GM23248 (cell line): ENCODE data around the gene DMRT3. TPM values are rescaled to one million over a fixed set of nuclear protein-coding genes. Genes with fewer than 3 reads are reported as not detected.
"Not testable (repeated sequence)": the region's sequence is repeated elsewhere in the genome, so short reads cannot be mapped to it uniquely, and the experiment has no call there.

Source experiments
- DNase-seq: peaks from one replicate; pipeline ENCODE4 v3.0.0-alpha.2; 2015
- H2AFZ ChIP-seq: fragments of 200-600 bp; sonication (generic); 2 replicates; pipeline ENCODE4 v1.6.1; 2016; ENCODE audit warnings: antibody characterized with exemption
- H3F3A ChIP-seq: fragments of 200-600 bp; sonication (generic); 2 replicates; pipeline ENCODE4 v1.6.1; 2016; ENCODE audit warnings: mild to moderate bottlenecking, antibody characterized with exemption, mixed run types; ENCODE audit not compliant: insufficient read depth
- H3K27ac ChIP-seq: fragments of 200-600 bp; sonication (generic); 2 replicates; pipeline ENCODE4 v1.5.1; 2016; ENCODE audit warnings: mild to moderate bottlenecking
- H3K27me3 ChIP-seq: fragments of 200-600 bp; sonication (generic); replicated peaks from 2 replicates; pipeline ENCODE4 v1.6.1; 2016; ENCODE audit warnings: mild to moderate bottlenecking; ENCODE audit not compliant: insufficient read depth
- H3K36me3 ChIP-seq: fragments of 200-600 bp; sonication (generic); 2 replicates; pipeline ENCODE4 v1.6.1; 2016; ENCODE audit warnings: low read depth, mild to moderate bottlenecking
- H3K4me1 ChIP-seq: fragments of 200-600 bp; sonication (generic); 2 replicates; pipeline ENCODE4 v1.6.1; 2016; ENCODE audit warnings: mild to moderate bottlenecking; ENCODE audit not compliant: insufficient read depth
- H3K4me2 ChIP-seq: fragments of 200-600 bp; sonication (generic); one replicate; pipeline ENCODE4 v1.6.1; 2016; ENCODE audit warnings: mild to moderate bottlenecking; ENCODE audit not compliant: unreplicated experiment
- H3K4me3 ChIP-seq: fragments of 200-600 bp; sonication (generic); 2 replicates; pipeline ENCODE4 v1.5.1; 2016; ENCODE audit warnings: mild to moderate bottlenecking
- H3K79me2 ChIP-seq: fragments of 200-600 bp; sonication (generic); 2 replicates; pipeline ENCODE4 v1.6.1; 2016; ENCODE audit warnings: mild to moderate bottlenecking; ENCODE audit not compliant: insufficient read depth
- H3K9ac ChIP-seq: fragments of 200-600 bp; sonication (generic); 2 replicates; pipeline ENCODE4 v1.6.1; 2016; ENCODE audit warnings: mild to moderate bottlenecking
- H3K9me2 ChIP-seq: fragments of 200-600 bp; sonication (generic); 2 replicates; pipeline ENCODE4 v1.6.1; 2016; ENCODE audit warnings: mixed run types, mild to moderate bottlenecking, moderate library complexity; ENCODE audit not compliant: insufficient read depth
- H3K9me3 ChIP-seq: fragments of 200-600 bp; sonication (generic); one replicate; pipeline ENCODE4 v1.6.1; 2017; ENCODE audit warnings: low read depth
- H4K20me1 ChIP-seq: fragments of 200-600 bp; sonication (generic); 2 replicates; pipeline ENCODE4 v1.6.0; 2016; ENCODE audit not compliant: insufficient read depth
- EZH2 ChIP-seq: fragments of 200-600 bp; sonication (generic); IDR thresholded peaks from 2 replicates; pipeline ENCODE4 v1.6.1; 2018; ENCODE audit warnings: antibody characterized with exemption, mild to moderate bottlenecking; ENCODE audit not compliant: insufficient read depth, poor library complexity, severe bottlenecking
- EZH2phosphoT487 ChIP-seq: fragments of 200-600 bp; sonication (generic); IDR thresholded peaks from 2 replicates; pipeline ENCODE4 v1.6.1; 2018; ENCODE audit warnings: antibody characterized with exemption, moderate library complexity, mild to moderate bottlenecking, low read depth; ENCODE audit not compliant: insufficient read depth
- WGBS, 2 experiments: methylation state at CpG; one replicate each; pipeline ENCODE4 v1.1.6; 2015 to 2017; ENCODE audit warnings: low lambda C conversion rate in 2 of 2, low coverage in 1 of 2; ENCODE audit errors: missing lambda C conversion rate in 2 of 2; 5-methylcytosine and 5-hydroxymethylcytosine counted together
- in situ Hi-C: fragments of 300-500 bp; cut with MboI; formaldehyde crosslinking; loops from 2 replicates; pipeline ENCODE4 v1.15.0; 2020
- polyA plus RNA-seq: library from polyadenylated mRNA; unstranded; fragments of >200 nt; fragmentation: Nextera tagmentation; extraction: Ambion mirVana; gene quantifications from 2 replicates; pipeline ENCODE4 v1.2.1, GENCODE V29; 2016
- total RNA-seq: library from RNA; depleted of rRNA; stranded (reverse); fragments of >200 nt; shearing (Covaris generic); gene quantifications from 2 replicates; pipeline ENCODE4 v1.2.3, GENCODE V29; 2014

The DMRT3 gene
- total and polyA plus RNA-seq, 2 experiments from 2014 or later, result not detected

- 14 to 18% methylated on average over 3 of the region's 3 CpGs for WGBS, 2 experiments
- in situ Hi-C loops, result loop anchor here (25.0 kb wide), 1 partner anchor 383 kb away; no protein-coding TSS in a partner anchor
- H3K4me3 ChIP-seq, result no peak overlapping the region
- H3K27me3 ChIP-seq, result peaks cover 26% of the 10 kb centered on the region
- no peak for TF ChIP-seq EZH2
- TF ChIP-seq EZH2phosphoT487, result no peak
- H3K9me3 ChIP-seq, result no peaks in the 10 kb centered on the region
- H3K9me2 ChIP-seq, result no peaks in the 10 kb centered on the region
- H2AFZ ChIP-seq, result no peak overlapping the region
- no peaks in the 10 kb centered on the region for H4K20me1 ChIP-seq
- no peaks in the 10 kb centered on the region for H3K36me3 ChIP-seq
- H3K4me1 ChIP-seq, result no peaks in the 10 kb centered on the region
- DNase-seq, result peak; percentile 50
- H3K79me2 ChIP-seq, result no peaks in the 10 kb centered on the region
- no peak overlapping the region for H3K4me2 ChIP-seq
- H3K27ac ChIP-seq, result no peak overlapping the region
- peaks cover 11% of the 10 kb centered on the region; the same call in 1 of the 2 replicates for H3F3A ChIP-seq
- H3K9ac ChIP-seq, result no peak overlapping the region
These were observed 19.3 kb downstream of the DMRT3 start for GRCh38 chr9:995781-996180.

DNA sequence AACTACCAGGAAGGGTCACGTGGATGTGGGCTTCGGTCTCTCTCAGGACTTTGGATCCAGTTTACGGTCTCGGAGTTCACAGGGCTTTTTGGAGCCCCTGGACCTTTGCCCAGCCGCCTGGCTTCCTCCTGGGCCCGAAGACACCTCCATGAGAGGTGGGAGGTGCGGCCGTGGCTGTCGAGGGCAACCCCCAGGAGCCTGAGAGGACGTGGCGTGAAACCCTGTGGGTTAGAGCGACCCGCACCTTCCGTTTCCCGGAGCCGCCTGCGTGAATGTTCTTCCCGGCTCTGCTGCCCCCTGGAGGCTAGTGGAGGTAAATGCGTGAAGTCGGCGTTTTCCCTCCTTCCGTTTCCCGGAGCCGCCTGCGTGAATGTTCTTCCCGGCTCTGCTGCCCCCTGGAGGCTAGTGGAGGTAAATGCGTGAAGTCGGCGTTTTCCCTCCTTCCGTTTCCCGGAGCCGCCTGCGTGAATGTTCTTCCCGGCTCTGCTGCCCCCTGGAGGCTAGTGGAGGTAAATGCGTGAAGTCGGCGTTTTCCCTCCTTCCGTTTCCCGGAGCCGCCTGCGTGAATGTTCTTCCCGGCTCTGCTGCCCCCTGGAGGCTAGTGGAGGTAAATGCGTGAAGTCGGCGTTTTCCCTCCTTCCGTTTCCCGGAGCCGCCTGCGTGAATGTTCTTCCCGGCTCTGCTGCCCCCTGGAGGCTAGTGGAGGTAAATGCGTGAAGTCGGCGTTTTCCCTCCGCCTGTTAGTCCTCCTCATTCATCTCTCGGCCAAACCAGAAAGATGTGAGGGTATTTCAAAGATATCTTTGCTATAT is 22.1 kb downstream of the DMRT3 start:
- not testable (repeated sequence) for H3K9me3 ChIP-seq, H4K20me1 ChIP-seq, H3K79me2 ChIP-seq, H3K27ac ChIP-seq, DNase-seq, H3K9ac ChIP-seq, H3K4me3 ChIP-seq, H3K4me1 ChIP-seq, H3K9me2 ChIP-seq, H3K4me2 ChIP-seq, H3K36me3 ChIP-seq, H2AFZ ChIP-seq, H3K27me3 ChIP-seq
- in situ Hi-C loops, result loop anchor here (25.0 kb wide), 1 partner anchor 386 kb away; no protein-coding TSS in a partner anchor
- peaks cover 11% of the 10 kb centered on the region; the same call in 1 of the 2 replicates for H3F3A ChIP-seq
- 60 to 75% methylated on average over 19 to 29 of the region's 55 CpGs for WGBS, 2 experiments

GRCh38 chr9:1001838-1002237 is 25.4 kb downstream of the DMRT3 start:
- in situ Hi-C loops, result no loop called here
- Histone ChIP-seq H3K36me3 (no peaks in the 10 kb centered on the region), H2AFZ (no peak overlapping the region), H3K4me3 (no peak overlapping the region), H3K79me2 (no peaks in the 10 kb centered on the region), H3K4me2 (no peak overlapping the region), H3K9me2 (no peaks in the 10 kb centered on the region), H4K20me1 (no peaks in the 10 kb centered on the region), H3K4me1 (no peaks in the 10 kb centered on the region), H3K27me3 (no peaks in the 10 kb centered on the region), H3K27ac (no peak overlapping the region), H3K9ac (no peak overlapping the region), H3F3A (peaks cover 11% of the 10 kb centered on the region; the same call in 1 of the 2 replicates), H3K9me3 (no peaks in the 10 kb centered on the region)
- no peak for DNase-seq
- 30 to 37% methylated on average over 4 of the region's 4 CpGs for WGBS, 2 experiments
- TF ChIP-seq EZH2phosphoT487 (no peak), EZH2 (no peak)

- no peaks in the 10 kb centered on the region for H4K20me1 ChIP-seq
- no peaks in the 10 kb centered on the region for H3K79me2 ChIP-seq
- TF ChIP-seq EZH2phosphoT487 (no peak), EZH2 (no peak)
- H2AFZ ChIP-seq, result no peak overlapping the region
- H3K4me1 ChIP-seq, result no peaks in the 10 kb centered on the region
- H3F3A ChIP-seq, result peaks cover 11% of the 10 kb centered on the region; the same call in 1 of the 2 replicates
- H3K27ac ChIP-seq, result no peak overlapping the region
- H3K9me3 ChIP-seq, result no peaks in the 10 kb centered on the region
- no peaks in the 10 kb centered on the region for H3K27me3 ChIP-seq
- no peak for DNase-seq
- no peak overlapping the region for H3K9ac ChIP-seq
- no peaks in the 10 kb centered on the region for H3K9me2 ChIP-seq
- 76 to 86% methylated on average over 1 to 2 of the region's 2 CpGs for WGBS, 2 experiments
- no peaks in the 10 kb centered on the region for H3K36me3 ChIP-seq
- in situ Hi-C loops, result no loop called here
- H3K4me2 ChIP-seq, result no peak overlapping the region
- no peak overlapping the region for H3K4me3 ChIP-seq
These were observed 26.2 kb downstream of the DMRT3 start for GRCh38 chr9:1002678-1003077.
